ENCODE data around the gene VSTM4. TPM values are rescaled to one million over a fixed set of nuclear protein-coding genes. Genes with fewer than 3 reads are reported as not detected.

VSTM4 gene
- total and polyA plus RNA-seq, 2 experiments from 2014 or later: 9.5 to 12.3 TPM

DNA sequence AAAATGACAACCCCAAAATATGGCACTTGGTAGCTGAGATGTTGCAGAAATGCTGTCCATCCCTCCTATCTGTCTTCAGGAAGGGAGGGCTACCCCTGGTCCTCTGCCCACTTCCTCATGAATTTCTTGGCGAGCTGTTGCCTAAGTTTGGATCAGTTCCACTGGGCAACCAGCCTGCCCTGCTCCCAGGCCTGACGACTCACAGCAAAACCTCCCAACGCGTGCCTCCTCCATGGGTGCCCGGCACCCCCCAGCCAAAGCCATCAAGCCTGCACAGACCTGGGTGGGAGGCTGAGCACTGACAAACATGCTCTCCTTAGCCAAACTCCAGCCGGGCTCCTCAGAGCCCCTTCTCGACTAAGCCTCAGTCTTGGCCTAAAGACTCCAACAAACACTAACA, 8.9 kb downstream of the VSTM4 start:
- no peaks in the 10 kb centered on the region for H3K9me3 ChIP-seq (ENCODE audit: low read depth)
- no peak overlapping the region for H2AFZ ChIP-seq
- H4K20me1 ChIP-seq (ENCODE audit: insufficient read depth): no peaks in the 10 kb centered on the region
- H3K4me2 ChIP-seq (ENCODE audit: unreplicated experiment): no peak overlapping the region
- DNase-seq: peak; percentile 58
- no peaks in the 10 kb centered on the region for H3F3A ChIP-seq (ENCODE audit: insufficient read depth)
- in situ Hi-C loops (cut with MboI): no loop called here
- H3K9me2 ChIP-seq (ENCODE audit: insufficient read depth): no peaks in the 10 kb centered on the region
- no peaks in the 10 kb centered on the region for H3K36me3 ChIP-seq (ENCODE audit: low read depth)
- no peak overlapping the region for H3K4me3 ChIP-seq
- no peaks in the 10 kb centered on the region for H3K27me3 ChIP-seq (replicated peaks; ENCODE audit: insufficient read depth)
- H3K4me1 ChIP-seq (ENCODE audit: insufficient read depth): peaks cover 18% of the 10 kb centered on the region
- H3K27ac ChIP-seq: no peak overlapping the region
- no peak overlapping the region for H3K9ac ChIP-seq
- no peak for TF ChIP-seq EZH2 (IDR thresholded peaks at IDR 0.05; ENCODE audit: insufficient read depth, poor library complexity, severe bottlenecking)
- H3K79me2 ChIP-seq (ENCODE audit: insufficient read depth): peaks cover 57% of the 10 kb centered on the region
- 17 to 23% methylated on average over 7 of the region's 7 CpGs for WGBS, 2 experiments (ENCODE audit: low coverage in 1 of 2, low lambda C conversion rate in 2 of 2, missing lambda C conversion rate in 2 of 2)

DNA sequence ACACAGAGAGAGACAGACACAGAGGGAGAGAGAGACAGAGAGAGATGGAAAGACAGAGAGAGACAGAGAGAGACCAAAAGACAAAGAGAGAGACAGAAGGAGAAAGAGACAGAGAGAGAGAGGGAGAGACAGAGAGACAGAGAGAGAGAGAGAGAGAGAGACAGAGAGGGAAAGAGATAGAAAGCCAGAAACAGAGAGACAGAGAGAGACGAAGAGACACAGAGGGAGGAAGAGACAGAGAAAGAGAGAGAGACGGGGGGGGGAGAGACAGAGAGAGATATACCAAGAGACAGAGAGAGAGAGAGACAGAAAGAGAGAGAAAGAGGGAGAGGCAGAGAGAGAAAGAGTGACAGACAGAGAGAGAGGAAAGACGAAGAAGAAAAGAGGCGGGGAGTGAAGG, 10.2 kb downstream of the VSTM4 start:
- H3K9ac ChIP-seq: no peak overlapping the region
- peaks cover 54% of the 10 kb centered on the region for H3K79me2 ChIP-seq (ENCODE audit: insufficient read depth)
- in situ Hi-C loops (cut with MboI): no loop called here
- no peaks in the 10 kb centered on the region for H3K27me3 ChIP-seq (replicated peaks; ENCODE audit: insufficient read depth)
- no peaks in the 10 kb centered on the region for H3F3A ChIP-seq (ENCODE audit: insufficient read depth)
- peaks cover 14% of the 10 kb centered on the region for H3K4me1 ChIP-seq (ENCODE audit: insufficient read depth)
- no peak overlapping the region for H2AFZ ChIP-seq
- no peaks in the 10 kb centered on the region for H3K9me2 ChIP-seq (ENCODE audit: insufficient read depth)
- H3K36me3 ChIP-seq (ENCODE audit: low read depth): no peaks in the 10 kb centered on the region
- H3K4me3 ChIP-seq: no peak overlapping the region
- 86 to 97% methylated on average over 1 to 4 of the region's 4 CpGs for WGBS, 2 experiments (ENCODE audit: low coverage in 1 of 2, low lambda C conversion rate in 2 of 2, missing lambda C conversion rate in 2 of 2)
- H4K20me1 ChIP-seq (ENCODE audit: insufficient read depth): no peaks in the 10 kb centered on the region
- no peak overlapping the region for H3K27ac ChIP-seq
- H3K9me3 ChIP-seq (ENCODE audit: low read depth): no peaks in the 10 kb centered on the region
- no peak for TF ChIP-seq EZH2phosphoT487 (IDR thresholded peaks at IDR 0.05; ENCODE audit: insufficient read depth, low read depth)
- no peak for TF ChIP-seq EZH2 (IDR thresholded peaks at IDR 0.05; ENCODE audit: insufficient read depth, poor library complexity, severe bottlenecking)
- no peak for DNase-seq
- no peak overlapping the region for H3K4me2 ChIP-seq (ENCODE audit: unreplicated experiment)

DNA sequence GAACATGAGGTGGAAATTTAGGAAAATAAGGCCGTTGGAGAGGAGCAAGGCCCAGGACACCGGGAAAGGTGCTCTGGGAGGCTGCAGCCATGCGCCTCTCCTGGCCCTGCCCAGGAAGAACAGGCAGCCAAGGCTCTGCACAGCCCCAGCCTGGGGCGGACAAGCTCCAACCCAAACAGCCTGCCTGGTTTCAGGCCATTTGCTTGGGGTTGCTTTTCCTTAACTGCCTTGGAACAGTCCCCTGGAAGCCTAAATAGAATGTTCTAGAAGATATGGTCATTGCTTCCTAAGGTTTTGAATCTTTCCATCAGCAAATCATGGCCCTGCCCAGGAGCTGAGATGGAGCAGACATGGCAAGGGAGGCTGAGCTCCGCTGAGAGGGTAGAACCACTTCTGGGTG, 11.0 kb downstream of the VSTM4 start:
- DNase-seq: no peak

DNA sequence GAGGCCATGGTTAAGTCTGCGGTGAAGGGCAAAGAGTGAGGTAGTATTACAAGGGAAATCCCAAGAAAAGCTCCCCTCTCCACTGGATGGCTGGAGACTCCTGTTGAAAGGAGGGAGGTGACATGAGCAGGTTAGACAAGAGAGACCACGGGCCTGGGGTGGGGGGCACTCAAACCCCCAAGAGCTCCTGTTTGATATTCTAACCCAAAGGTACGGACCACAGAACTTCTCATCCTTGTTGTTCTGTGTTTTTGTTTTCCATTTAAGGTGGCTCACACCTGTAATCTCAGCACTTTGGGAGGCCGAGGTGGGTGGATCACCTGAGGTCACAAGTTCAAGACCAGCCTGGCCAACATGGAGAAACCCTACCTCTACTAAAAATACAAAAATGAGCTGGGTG, 11.6 kb downstream of the VSTM4 start:
- Histone ChIP-seq H3F3A (ENCODE audit: insufficient read depth) (no peaks in the 10 kb centered on the region), H3K27me3 (replicated peaks; ENCODE audit: insufficient read depth) (no peaks in the 10 kb centered on the region), H3K4me3 (no peak overlapping the region), H3K79me2 (ENCODE audit: insufficient read depth) (peaks cover 48% of the 10 kb centered on the region), H3K9ac (no peak overlapping the region), H3K4me1 (ENCODE audit: insufficient read depth) (peaks cover 8% of the 10 kb centered on the region), H4K20me1 (ENCODE audit: insufficient read depth) (no peaks in the 10 kb centered on the region), H2AFZ (no peak overlapping the region), H3K9me2 (ENCODE audit: insufficient read depth) (no peaks in the 10 kb centered on the region), H3K27ac (no peak overlapping the region), H3K9me3 (ENCODE audit: low read depth) (no peaks in the 10 kb centered on the region), H3K4me2 (ENCODE audit: unreplicated experiment) (no peak overlapping the region), H3K36me3 (ENCODE audit: low read depth) (no peaks in the 10 kb centered on the region)
- in situ Hi-C loops (cut with MboI): no loop called here
- TF ChIP-seq EZH2phosphoT487 (IDR thresholded peaks at IDR 0.05; ENCODE audit: insufficient read depth, low read depth) (no peak), EZH2 (IDR thresholded peaks at IDR 0.05; ENCODE audit: insufficient read depth, poor library complexity, severe bottlenecking) (no peak)
- WGBS, 2 experiments (ENCODE audit: low coverage in 1 of 2, low lambda C conversion rate in 2 of 2, missing lambda C conversion rate in 2 of 2): 82 to 88% methylated on average over 4 of the region's 4 CpGs
- DNase-seq: no peak

More for the DNA sequence above, 11.0 kb downstream of the VSTM4 start:
- no peaks in the 10 kb centered on the region for H3K36me3 ChIP-seq (ENCODE audit: low read depth)
- H3K4me2 ChIP-seq (ENCODE audit: unreplicated experiment): no peak overlapping the region
- H3K79me2 ChIP-seq (ENCODE audit: insufficient read depth): peaks cover 49% of the 10 kb centered on the region
- H3K9me3 ChIP-seq (ENCODE audit: low read depth): no peaks in the 10 kb centered on the region
- H3K4me3 ChIP-seq: no peak overlapping the region
- in situ Hi-C loops (cut with MboI): no loop called here
- no peaks in the 10 kb centered on the region for H3K27me3 ChIP-seq (replicated peaks; ENCODE audit: insufficient read depth)
- no peaks in the 10 kb centered on the region for H3K9me2 ChIP-seq (ENCODE audit: insufficient read depth)
- TF ChIP-seq EZH2 (IDR thresholded peaks at IDR 0.05; ENCODE audit: insufficient read depth, poor library complexity, severe bottlenecking) (no peak), EZH2phosphoT487 (IDR thresholded peaks at IDR 0.05; ENCODE audit: insufficient read depth, low read depth) (no peak)
- H4K20me1 ChIP-seq (ENCODE audit: insufficient read depth): no peaks in the 10 kb centered on the region
- 62 to 63% methylated on average over 5 of the region's 5 CpGs for WGBS, 2 experiments (ENCODE audit: low coverage in 1 of 2, low lambda C conversion rate in 2 of 2, missing lambda C conversion rate in 2 of 2)
- H3F3A ChIP-seq (ENCODE audit: insufficient read depth): no peaks in the 10 kb centered on the region
- no peak overlapping the region for H3K27ac ChIP-seq
- H3K9ac ChIP-seq: no peak overlapping the region
- H2AFZ ChIP-seq: no peak overlapping the region
- H3K4me1 ChIP-seq (ENCODE audit: insufficient read depth): peaks cover 8% of the 10 kb centered on the region

DNA sequence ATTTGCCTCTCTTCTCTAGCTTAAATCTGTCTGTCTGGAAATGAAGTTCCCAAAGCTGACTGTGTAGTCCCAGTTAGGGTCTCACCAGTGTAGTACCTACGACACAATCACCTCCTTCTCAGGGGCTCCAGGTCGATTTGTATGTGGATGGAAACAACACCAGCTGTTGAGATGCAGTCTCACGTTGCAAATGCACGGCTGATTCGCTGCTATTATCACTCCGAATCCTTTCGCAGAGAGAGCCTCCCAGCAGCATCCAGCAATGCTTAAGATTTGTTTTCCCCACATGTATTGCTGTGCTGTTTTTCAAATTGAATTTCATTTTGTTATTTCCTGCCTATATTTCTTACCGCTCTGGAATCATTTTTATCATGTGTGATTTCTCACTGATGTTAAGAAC, 16.3 kb downstream of the VSTM4 start:
- Histone ChIP-seq H3K4me1 (ENCODE audit: insufficient read depth) (no peaks in the 10 kb centered on the region), H2AFZ (no peak overlapping the region), H3K27me3 (replicated peaks; ENCODE audit: insufficient read depth) (no peaks in the 10 kb centered on the region), H3K4me3 (no peak overlapping the region), H4K20me1 (ENCODE audit: insufficient read depth) (no peaks in the 10 kb centered on the region), H3K79me2 (ENCODE audit: insufficient read depth) (peaks cover 17% of the 10 kb centered on the region; the same call in 1 of the 2 replicates), H3K4me2 (ENCODE audit: unreplicated experiment) (no peak overlapping the region), H3K9me3 (ENCODE audit: low read depth) (no peaks in the 10 kb centered on the region), H3K27ac (no peak overlapping the region), H3K9ac (no peak overlapping the region), H3K9me2 (ENCODE audit: insufficient read depth) (no peaks in the 10 kb centered on the region), H3F3A (ENCODE audit: insufficient read depth) (no peaks in the 10 kb centered on the region), H3K36me3 (ENCODE audit: low read depth) (no peaks in the 10 kb centered on the region)
- 83 to 87% methylated on average over 8 of the region's 8 CpGs for WGBS, 2 experiments (ENCODE audit: low coverage in 1 of 2, low lambda C conversion rate in 2 of 2, missing lambda C conversion rate in 2 of 2)
- DNase-seq: no peak
- in situ Hi-C loops (cut with MboI): no loop called here
- no peak for TF ChIP-seq EZH2 (IDR thresholded peaks at IDR 0.05; ENCODE audit: insufficient read depth, poor library complexity, severe bottlenecking)
- no peak for TF ChIP-seq EZH2phosphoT487 (IDR thresholded peaks at IDR 0.05; ENCODE audit: insufficient read depth, low read depth)
